Keratinocyte (primary cell): ENCODE data around the gene FOXE3. TPM values are rescaled to one million over a fixed set of nuclear protein-coding genes. Genes with fewer than 3 reads are reported as not detected.
A peak's percentile ranks its signal among the peaks of the same experiment; 100 is the strongest.

ENCODE experiments used
- DNase-seq: peaks from one replicate; pipeline ENCODE4 v3.0.0-alpha.2; 2011; ENCODE audit warnings: low read depth, missing footprints, low spot score
- FAIRE-seq: peaks from 2 replicates; lab custom pipeline; 2011; peaks lifted over from hg19 to GRCh38; lab: Jason Lieb, UNC
- H2AFZ ChIP-seq: 2 replicates; pipeline ENCODE4 v1.6.0; 2012; ENCODE audit warnings: low read length, control low read depth, inconsistent platforms; ENCODE audit not compliant: control insufficient read depth
- H3K27ac ChIP-seq: 2 replicates; pipeline ENCODE4 v1.5.1; 2011; ENCODE audit warnings: low read length; ENCODE audit not compliant: control insufficient read depth, insufficient read depth
- H3K27me3 ChIP-seq: 3 replicates; pipeline ENCODE4 v1.6.0; 2011; ENCODE audit warnings: low read length; ENCODE audit not compliant: control insufficient read depth, insufficient read depth; ENCODE audit errors: extremely low read depth
- H3K36me3 ChIP-seq, 2 experiments: 2 replicates in 1 of 2; 3 replicates in 1 of 2; pipeline ENCODE4 v1.5.1; 2011; ENCODE audit warnings: low read length in 2 of 2, mild to moderate bottlenecking in 1 of 2; ENCODE audit not compliant: control insufficient read depth in 2 of 2, insufficient read depth in 2 of 2; ENCODE audit errors: extremely low read depth in 1 of 2
- H3K4me1 ChIP-seq: 3 replicates; pipeline ENCODE4 v1.5.1; 2011; ENCODE audit warnings: low read length; ENCODE audit not compliant: control insufficient read depth, insufficient read depth; ENCODE audit errors: extremely low read depth
- H3K4me2 ChIP-seq: 3 replicates; pipeline ENCODE4 v1.6.0; 2011; ENCODE audit warnings: low read depth, low read length; ENCODE audit not compliant: control insufficient read depth, insufficient read depth; ENCODE audit errors: extremely low read depth
- H3K4me3 ChIP-seq, 3 experiments: fragments of 200-600 bp in 1 of 3; sonication (generic) in 1 of 3; 2 replicates in 2 of 3; 3 replicates in 1 of 3; pipeline ENCODE4 v1.5.1; 2011 to 2016; ENCODE audit warnings: low read length in 3 of 3, mild to moderate bottlenecking in 3 of 3, control low read depth in 2 of 3, inconsistent platforms in 1 of 3, low read depth in 1 of 3, mixed read lengths in 1 of 3, mixed run types in 1 of 3, moderate library complexity in 1 of 3; ENCODE audit not compliant: control insufficient read depth in 2 of 3, insufficient read depth in 2 of 3; ENCODE audit errors: extremely low read depth in 1 of 3
- H3K79me2 ChIP-seq: 2 replicates; pipeline ENCODE4 v1.6.0; 2012; ENCODE audit warnings: low read length; ENCODE audit not compliant: control insufficient read depth, insufficient read depth
- H3K9ac ChIP-seq: 3 replicates; pipeline ENCODE4 v1.6.0; 2011; ENCODE audit warnings: low read length; ENCODE audit not compliant: control insufficient read depth, insufficient read depth; ENCODE audit errors: extremely low read depth
- H3K9me1 ChIP-seq: 3 replicates; pipeline ENCODE4 v1.6.0; 2011; ENCODE audit warnings: low read length; ENCODE audit not compliant: control insufficient read depth, insufficient read depth; ENCODE audit errors: extremely low read depth
- H3K9me3 ChIP-seq: 2 replicates; pipeline ENCODE4 v1.5.1; 2012; ENCODE audit warnings: low read depth, low read length; ENCODE audit not compliant: control insufficient read depth
- H4K20me1 ChIP-seq: 3 replicates; pipeline ENCODE4 v1.6.0; 2011; ENCODE audit warnings: low read length; ENCODE audit not compliant: control insufficient read depth, insufficient read depth; ENCODE audit errors: extremely low read depth
- CTCF ChIP-seq, 3 experiments: IDR thresholded peaks in 1 of 3; conservative IDR thresholded peaks in 1 of 3; optimal IDR thresholded peaks in 1 of 3; 2 replicates in 2 of 3; 3 replicates in 1 of 3; pipeline versions ENCODE3 to v1.5.1; 2011; ENCODE audit warnings: low read length in 3 of 3, mild to moderate bottlenecking in 3 of 3, moderate library complexity in 2 of 3, control low read depth in 1 of 3, inconsistent platforms in 1 of 3; ENCODE audit not compliant: insufficient read depth in 2 of 3; ENCODE audit errors: extremely low read depth in 1 of 3
- EZH2 ChIP-seq: IDR thresholded peaks from one replicate; pipeline ENCODE4 v1.6.1; 2012; ENCODE audit warnings: inconsistent platforms, mild to moderate bottlenecking, low read length, moderate library complexity
- dilution Hi-C: fragments of 300-500 bp; cut with MboI; formaldehyde crosslinking; loops from one replicate; pipeline ENCODE4 v1.7.0; 2020; ENCODE audit warnings: low sequenced_read_pairs; ENCODE audit not compliant: extremely low pct_ligation_motif_present
- polyA plus RNA-seq, 5 experiments: library from polyadenylated mRNA; depleted of rRNA in 3 of 5; stranded (reverse) in 3 of 5; stranded (forward) in 1 of 5; unstranded in 1 of 5; fragments of >200 nt; gene quantifications; 1 replicate in 1 of 5; 2 replicates in 3 of 5; 3 replicates in 1 of 5; pipeline versions ENCODE4 v1.2.1 to v1.2.3, GENCODE V29; 2011 to 2012; ENCODE audit warnings: missing spikeins in 2 of 5, low read depth in 1 of 5, low replicate concordance in 1 of 5

FOXE3 gene
- polyA plus RNA-seq, 1 donor (not counting 4 experiments of a cell fraction or from before 2014, with no cell fraction given): not detected

- Histone ChIP-seq H3K9ac (no peak overlapping the region), H4K20me1 (no peaks in the 10 kb centered on the region), H3K4me3 (no peak overlapping the region), H3K27me3 (peaks cover 18% of the 10 kb centered on the region), H2AFZ (no peak overlapping the region), H3K4me2 (no peak overlapping the region), H3K4me1 (peaks cover 47% of the 10 kb centered on the region), H3K9me1 (no peaks in the 10 kb centered on the region), H3K9me3 (no peaks in the 10 kb centered on the region), H3K79me2 (peaks cover 4% of the 10 kb centered on the region), H3K36me3 (no peaks in the 10 kb centered on the region), H3K27ac (no peak overlapping the region)
- DNase-seq: no peak
- TF ChIP-seq CTCF (optimal IDR thresholded peaks at IDR 0.05 in 1 of 3, IDR thresholded peaks at IDR 0.05 in 1 of 3, conservative IDR thresholded peaks at IDR 0.05 in 1 of 3; ENCODE audit: extremely low read depth in 1 of 3, insufficient read depth in 2 of 3, low read length in 3 of 3) (no peak), EZH2 (no peak)
- FAIRE-seq: peak; percentile 77
- dilution Hi-C loops: no loop called here
Measured at GRCh38 chr1:47431534-47431933, 15.4 kb downstream of the FOXE3 start.

- FAIRE-seq: peak; percentile 96
- Histone ChIP-seq H3K9me1 (no peaks in the 10 kb centered on the region), H3K4me3 (peak overlapping the region; percentile 15 to 37 (median 20)), H3K4me2 (peak overlapping the region; percentile 50), H3K27ac (peak overlapping the region; percentile 11), H3K79me2 (peaks cover 4% of the 10 kb centered on the region), H3K36me3 (no peaks in the 10 kb centered on the region), H2AFZ (peak overlapping the region; percentile 64), H3K27me3 (peaks cover 18% of the 10 kb centered on the region), H4K20me1 (no peaks in the 10 kb centered on the region), H3K9me3 (no peaks in the 10 kb centered on the region), H3K9ac (no peak overlapping the region), H3K4me1 (peaks cover 51% of the 10 kb centered on the region)
- TF ChIP-seq CTCF (optimal IDR thresholded peaks at IDR 0.05 in 1 of 3, IDR thresholded peaks at IDR 0.05 in 1 of 3, conservative IDR thresholded peaks at IDR 0.05 in 1 of 3; ENCODE audit: extremely low read depth in 1 of 3, insufficient read depth in 2 of 3, low read length in 3 of 3): peak; percentile 81 to 91 (median 90)
- TF ChIP-seq EZH2: peak; percentile 51
- no peak for DNase-seq
- dilution Hi-C loops: no loop called here
Measured at GRCh38 chr1:47432071-47433036, 16.3 kb downstream of the FOXE3 start.
